H9 (cell line): Measurements from ENCODE around the gene GFI1. TPM values are rescaled to one million over a fixed set of nuclear protein-coding genes. Genes with fewer than 3 reads are reported as not detected.

Source experiments
- DNase-seq: peaks from one replicate; pipeline ENCODE4 v3.0.0-alpha.2; 2017
- H2AFZ ChIP-seq: one replicate; pipeline ENCODE4 v1.6.1; 2013; ENCODE audit warnings: mild to moderate bottlenecking, low read length, control low read depth, moderate library complexity
- H2AK5ac ChIP-seq: 2 replicates; pipeline ENCODE4 v1.6.1; 2013; ENCODE audit warnings: low read length, control low read depth, mixed read lengths; ENCODE audit not compliant: insufficient read length
- H2BK120ac ChIP-seq: one replicate; pipeline ENCODE4 v1.6.1; 2013; ENCODE audit warnings: low read depth, mild to moderate bottlenecking, low read length, control low read depth, inconsistent platforms; ENCODE audit not compliant: poor library complexity, severe bottlenecking
- H2BK12ac ChIP-seq: 2 replicates; pipeline ENCODE4 v1.6.1; 2013; ENCODE audit warnings: low read length, control low read depth, mixed read lengths, low read depth; ENCODE audit not compliant: insufficient read length
- H2BK15ac ChIP-seq: 2 replicates; pipeline ENCODE4 v1.6.1; 2013; ENCODE audit warnings: low read depth, low read length, control low read depth
- H2BK20ac ChIP-seq: one replicate; pipeline ENCODE4 v1.6.1; 2013; ENCODE audit warnings: low read depth, mild to moderate bottlenecking, low read length, control low read depth, inconsistent platforms; ENCODE audit not compliant: poor library complexity, severe bottlenecking
- H2BK5ac ChIP-seq: 2 replicates; pipeline ENCODE4 v1.6.1; 2013; ENCODE audit warnings: low read length, control low read depth, mixed read lengths; ENCODE audit not compliant: insufficient read length
- H3K14ac ChIP-seq: 2 replicates; pipeline ENCODE4 v1.6.1; 2013; ENCODE audit warnings: low read length, control low read depth; ENCODE audit not compliant: insufficient read depth
- H3K18ac ChIP-seq: 2 replicates; pipeline ENCODE4 v1.6.1; 2013; ENCODE audit warnings: low read depth, mild to moderate bottlenecking, mixed read lengths, low read length, control low read depth; ENCODE audit not compliant: insufficient read length
- H3K23ac ChIP-seq: 2 replicates; pipeline ENCODE4 v1.6.1; 2013; ENCODE audit warnings: low read length, control low read depth, mixed read lengths, low read depth; ENCODE audit not compliant: insufficient read length
- H3K23me2 ChIP-seq: 2 replicates; pipeline ENCODE4 v1.6.1; 2013; ENCODE audit warnings: low read depth, mild to moderate bottlenecking, mixed read lengths, low read length, control low read depth; ENCODE audit not compliant: insufficient read length, poor library complexity, severe bottlenecking
- H3K27ac ChIP-seq: 2 replicates; pipeline ENCODE4 v1.5.1; 2013; ENCODE audit warnings: low read length, control low read depth, mixed read lengths, low read depth; ENCODE audit not compliant: insufficient read length
- H3K27me3 ChIP-seq: 2 replicates; pipeline ENCODE4 v1.6.1; 2013; ENCODE audit warnings: low read length, control low read depth, inconsistent platforms; ENCODE audit not compliant: insufficient read depth
- H3K4ac ChIP-seq: 2 replicates; pipeline ENCODE4 v1.6.1; 2013; ENCODE audit warnings: low read depth, mild to moderate bottlenecking, control low read depth, inconsistent platforms, low read length, moderate library complexity
- H3K4me1 ChIP-seq: 2 replicates; pipeline ENCODE4 v1.6.1; 2013; ENCODE audit warnings: low read length, control low read depth, inconsistent platforms; ENCODE audit not compliant: insufficient read depth
- H3K4me2 ChIP-seq: 2 replicates; pipeline ENCODE4 v1.6.1; 2013; ENCODE audit warnings: low read length, control low read depth, mixed read lengths; ENCODE audit not compliant: insufficient read length, insufficient read depth
- H3K56ac ChIP-seq: 2 replicates; pipeline ENCODE4 v1.6.1; 2013; ENCODE audit warnings: low read depth, mild to moderate bottlenecking, mixed read lengths, low read length, control low read depth; ENCODE audit not compliant: insufficient read length
- H3K79me1 ChIP-seq: 2 replicates; pipeline ENCODE4 v1.6.1; 2013; ENCODE audit warnings: low read depth, mild to moderate bottlenecking, moderate library complexity, low read length, control low read depth, inconsistent platforms; ENCODE audit not compliant: insufficient read depth, poor library complexity, severe bottlenecking
- H3K79me2 ChIP-seq: 2 replicates; pipeline ENCODE4 v1.6.1; 2013; ENCODE audit warnings: low read length, control low read depth, inconsistent platforms; ENCODE audit not compliant: insufficient read depth
- H3K9ac ChIP-seq: 2 replicates; pipeline ENCODE4 v1.6.1; 2013; ENCODE audit warnings: low read length, control low read depth, mixed read lengths; ENCODE audit not compliant: insufficient read length; ENCODE audit errors: extremely low read depth
- H3K9me3 ChIP-seq: one replicate; pipeline ENCODE4 v1.6.1; 2013; ENCODE audit warnings: low read depth, low read length, inconsistent platforms; ENCODE audit not compliant: control insufficient read depth
- H3T11ph ChIP-seq: one replicate; pipeline ENCODE4 v1.6.1; 2013; ENCODE audit warnings: mild to moderate bottlenecking, low read length, control low read depth, inconsistent platforms
- H4K20me1 ChIP-seq: one replicate; pipeline ENCODE4 v1.6.1; 2013; ENCODE audit not compliant: control insufficient read depth, insufficient read length, insufficient read depth
- H4K5ac ChIP-seq: 2 replicates; pipeline ENCODE4 v1.6.1; 2013; ENCODE audit warnings: low read depth, mild to moderate bottlenecking, mixed read lengths, low read length, control low read depth; ENCODE audit not compliant: insufficient read length
- H4K8ac ChIP-seq: replicated peaks from 2 replicates; pipeline ENCODE4 v1.6.1; 2013; ENCODE audit warnings: low read length, control low read depth, mixed read lengths, low read depth; ENCODE audit not compliant: insufficient read length
- H4K91ac ChIP-seq: 2 replicates; pipeline ENCODE4 v1.6.1; 2013; ENCODE audit warnings: low read depth, mild to moderate bottlenecking, moderate library complexity, mixed read lengths, low read length, control low read depth; ENCODE audit not compliant: insufficient read length
- H3K27ac Mint-ChIP-seq, 3 experiments: 2 replicates in 2 of 3; 3 replicates in 1 of 3; pipeline ENCODE4 v1.8.0; 2020 to 2021; ENCODE audit warnings: mixed read lengths in 3 of 3, mild to moderate bottlenecking in 1 of 3, moderate library complexity in 1 of 3
- H3K27me3 Mint-ChIP-seq: 2 replicates; pipeline ENCODE4 v1.8.0; 2021; ENCODE audit warnings: low read depth, mild to moderate bottlenecking, moderate library complexity, mixed read lengths
- H3K36me3 Mint-ChIP-seq, 3 experiments: 2 replicates in 2 of 3; 3 replicates in 1 of 3; pipeline ENCODE4 v1.8.0; 2020 to 2021; ENCODE audit warnings: low read depth in 3 of 3, mixed read lengths in 3 of 3; ENCODE audit not compliant: insufficient read depth in 1 of 3
- H3K4me1 Mint-ChIP-seq, 2 experiments: 2 replicates each; pipeline ENCODE4 v1.8.0; 2020; ENCODE audit warnings: mixed read lengths in 2 of 2
- H3K4me3 Mint-ChIP-seq, 2 experiments: 2 replicates in 1 of 2; 3 replicates in 1 of 2; pipeline ENCODE4 v1.8.0; 2020 to 2021; ENCODE audit warnings: mild to moderate bottlenecking in 2 of 2, mixed read lengths in 2 of 2, moderate library complexity in 1 of 2
- H3K9me3 Mint-ChIP-seq, 2 experiments: 2 replicates in 1 of 2; 3 replicates in 1 of 2; pipeline ENCODE4 v1.8.0; 2020; ENCODE audit warnings: mild to moderate bottlenecking in 2 of 2, mixed read lengths in 2 of 2, moderate library complexity in 1 of 2
- CTCF ChIP-seq: fragments of 200-600 bp; sonication (generic); conservative IDR thresholded peaks from 3 replicates; pipeline ENCODE4 v1.8.0; 2021; ENCODE audit warnings: antibody characterized with exemption, mild to moderate bottlenecking
- WGBS: extraction: QIAGEN DNeasy Blood & Tissue Kit; methylation state at CpG from one replicate; pipeline ENCODE4 v1.1.7; 2013; ENCODE audit warnings: missing lambda C conversion rate, low lambda C conversion rate, mixed read lengths; ENCODE audit not compliant: insufficient read length; ENCODE audit errors: extremely low coverage; 5-methylcytosine and 5-hydroxymethylcytosine counted together
- total RNA-seq: library from RNA; stranded (reverse); gene quantifications from 2 replicates; pipeline ENCODE4 v1.2.1, GENCODE V29; 2021

Gene GFI1
- total RNA-seq, 1 experiment from 2014 or later = 0.11 TPM

GRCh38 chr1:92447976-92448375, 38.7 kb downstream of the GFI1 start:
- no peaks in the 10 kb centered on the region for H3K79me2 ChIP-seq

More at GRCh38 chr1:92447976-92448375, 38.7 kb downstream of the GFI1 start:
- no peak overlapping the region for H2BK120ac ChIP-seq
- no peak overlapping the region for H3K27ac ChIP-seq
- no peaks in the 10 kb centered on the region for H4K20me1 ChIP-seq
- no peaks in the 10 kb centered on the region for H3K27me3 ChIP-seq
- no peak overlapping the region for H3K4me3 Mint-ChIP-seq
- no peaks in the 10 kb centered on the region for H3K9me3 ChIP-seq
- H3K23me2 ChIP-seq = no peaks in the 10 kb centered on the region
- no peak overlapping the region for H3K23ac ChIP-seq
- no peak overlapping the region for H3K4me2 ChIP-seq
- H3T11ph ChIP-seq = no peak overlapping the region
- H2BK12ac ChIP-seq = no peak overlapping the region
- H3K4ac ChIP-seq = no peak overlapping the region
- no peak overlapping the region for H2AFZ ChIP-seq
- H3K4me1 ChIP-seq = no peaks in the 10 kb centered on the region
- H3K14ac ChIP-seq = no peak overlapping the region
- H3K27me3 Mint-ChIP-seq = no peaks in the 10 kb centered on the region
- no peak overlapping the region for H3K27ac Mint-ChIP-seq
- no peak overlapping the region for H2AK5ac ChIP-seq
- no peak overlapping the region for H3K9ac ChIP-seq
- DNase-seq = no peak
- no peak overlapping the region for H4K5ac ChIP-seq
- no peaks in the 10 kb centered on the region for H3K79me1 ChIP-seq
- H3K9me3 Mint-ChIP-seq = no peaks in the 10 kb centered on the region
- H3K4me1 Mint-ChIP-seq = peaks cover 10% of the 10 kb centered on the region in 2 experiments
- H3K56ac ChIP-seq = no peak overlapping the region
- H3K36me3 Mint-ChIP-seq = no peaks in the 10 kb centered on the region
- H2BK20ac ChIP-seq = no peak overlapping the region
- no CpG with 5 or more reads among the region's 2 CpGs for WGBS
- no peak overlapping the region for H3K18ac ChIP-seq
- H4K8ac ChIP-seq = no peak overlapping the region
- no peak overlapping the region for H2BK5ac ChIP-seq
- H2BK15ac ChIP-seq = no peak overlapping the region
- TF ChIP-seq CTCF = no peak
- H4K91ac ChIP-seq = no peak overlapping the region
